22Rv1 (cell line): ENCODE measurements around the gene GSK3A.

Experiments
- ZFX ChIP-seq: fragments of 450-650 bp; IDR thresholded peaks from 2 replicates; pipeline ENCODE4 v1.6.1; 2017; ENCODE audit warnings: antibody characterized with exemption, borderline replicate concordance
- TF ChIP-seq, protein P1 (sequence below): fragments of 450-650 bp; IDR thresholded peaks from 2 replicates; pipeline ENCODE4 v1.5.1; 2017; ENCODE audit warnings: mild to moderate bottlenecking

DNA sequence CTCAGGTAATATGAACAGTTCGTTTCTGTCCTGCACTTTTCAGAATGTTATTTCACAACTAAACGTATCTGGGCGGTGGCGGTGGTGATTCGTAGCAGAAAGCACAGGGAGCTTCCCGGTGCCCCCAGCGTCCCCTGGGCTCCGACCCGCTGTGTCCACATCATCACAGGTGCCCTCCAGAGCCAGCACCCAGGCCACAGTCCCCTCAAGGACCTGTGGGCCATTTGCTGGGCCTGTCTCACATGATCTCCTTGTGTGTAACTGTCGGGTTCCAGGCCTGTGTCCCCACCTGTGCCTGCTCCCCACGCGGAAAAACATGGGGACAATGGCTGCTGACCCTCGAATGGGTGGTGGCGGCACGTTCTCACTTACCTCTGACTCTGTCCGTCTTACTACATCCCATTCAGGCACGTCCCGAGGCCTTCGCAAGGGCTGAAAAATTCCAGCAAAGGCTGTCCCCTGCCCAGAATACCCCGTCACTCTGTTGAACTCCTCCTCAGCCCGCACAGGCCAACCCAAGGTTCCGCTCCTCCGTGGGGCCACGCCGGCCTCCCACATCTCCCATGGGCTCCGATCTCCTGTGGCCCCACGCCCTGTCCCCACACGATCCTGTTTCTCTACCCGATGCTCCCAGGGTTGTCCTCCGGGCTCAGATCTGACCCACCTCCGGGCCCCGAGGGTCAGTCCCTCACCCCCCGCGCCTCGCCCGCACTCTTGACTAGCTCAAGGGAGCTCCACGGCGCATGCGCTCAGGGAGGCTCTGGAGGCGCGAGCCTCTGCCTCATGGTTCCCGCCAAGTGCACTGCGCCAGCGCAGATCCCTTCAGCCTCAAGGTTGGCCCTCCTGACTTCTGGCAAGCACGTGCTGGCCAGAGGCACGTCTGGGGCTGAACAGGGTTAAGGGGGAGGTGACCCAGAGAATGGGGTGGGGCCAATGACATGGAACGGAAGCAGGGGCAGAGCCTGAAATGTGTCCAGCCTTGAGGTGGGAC, 46.1 kb downstream of the GSK3A start:
- TF ChIP-seq, protein P1, sequence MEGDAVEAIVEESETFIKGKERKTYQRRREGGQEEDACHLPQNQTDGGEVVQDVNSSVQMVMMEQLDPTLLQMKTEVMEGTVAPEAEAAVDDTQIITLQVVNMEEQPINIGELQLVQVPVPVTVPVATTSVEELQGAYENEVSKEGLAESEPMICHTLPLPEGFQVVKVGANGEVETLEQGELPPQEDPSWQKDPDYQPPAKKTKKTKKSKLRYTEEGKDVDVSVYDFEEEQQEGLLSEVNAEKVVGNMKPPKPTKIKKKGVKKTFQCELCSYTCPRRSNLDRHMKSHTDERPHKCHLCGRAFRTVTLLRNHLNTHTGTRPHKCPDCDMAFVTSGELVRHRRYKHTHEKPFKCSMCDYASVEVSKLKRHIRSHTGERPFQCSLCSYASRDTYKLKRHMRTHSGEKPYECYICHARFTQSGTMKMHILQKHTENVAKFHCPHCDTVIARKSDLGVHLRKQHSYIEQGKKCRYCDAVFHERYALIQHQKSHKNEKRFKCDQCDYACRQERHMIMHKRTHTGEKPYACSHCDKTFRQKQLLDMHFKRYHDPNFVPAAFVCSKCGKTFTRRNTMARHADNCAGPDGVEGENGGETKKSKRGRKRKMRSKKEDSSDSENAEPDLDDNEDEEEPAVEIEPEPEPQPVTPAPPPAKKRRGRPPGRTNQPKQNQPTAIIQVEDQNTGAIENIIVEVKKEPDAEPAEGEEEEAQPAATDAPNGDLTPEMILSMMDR, result no peak
- no peak for TF ChIP-seq ZFX
